HepG2 (cell line): Measurements from ENCODE around the gene RABEP2. TPM values are rescaled to one million over a fixed set of nuclear protein-coding genes. Genes with fewer than 3 reads are reported as not detected.
A peak's percentile ranks its signal among the peaks of the same experiment; 100 is the strongest.

Experiments
- ATAC-seq: fragments of 200-7000 bp; cut with Tn5 transposase; 3 replicates; pipeline ENCODE4 v1.9.1; 2020; ENCODE audit warnings: mild to moderate bottlenecking, moderate library complexity
- BruUV-seq: library from RNA; stranded (reverse); fragments of 400-500 nt; replicated peaks from 2 replicates; lab custom pipeline; 2021; lab: Mats Ljungman, UMichigan
- CTCF ChIA-PET: fragments of 300-600 bp; formaldehyde crosslinking; extraction: SDS; loops from one replicate; lab custom pipeline; 2021; ENCODE audit warnings: low total read pairs, inconsistent platforms, low intra/inter-chr PET ratio; lab: Yijun Ruan, JAX
- POLR2A ChIA-PET: fragments of 350-600 bp; sonication (Branson Sonifier 250); formaldehyde crosslinking; loops from one replicate; lab custom pipeline; 2020; ENCODE audit warnings: antibody characterized with exemption, inconsistent platforms; lab: Yijun Ruan, JAX
- DNase-seq: peaks from one replicate; pipeline ENCODE4 v3.0.0-alpha.2; 2015; ENCODE audit warnings: low spot score
- FAIRE-seq: peaks from 3 replicates; lab custom pipeline; 2011; peaks lifted over from hg19 to GRCh38; lab: Jason Lieb, UNC
- H2AFZ ChIP-seq: one replicate; pipeline ENCODE4 v1.6.1; 2011; ENCODE audit warnings: low read length, inconsistent platforms
- H3K27ac ChIP-seq: fragments of 300-600 bp; 3 replicates; pipeline ENCODE4 v1.8.0; 2011; ENCODE audit warnings: mixed run types, mild to moderate bottlenecking, mixed read lengths, low read length, inconsistent platforms; ENCODE audit not compliant: insufficient read depth; ENCODE audit errors: extremely low read length
- H3K27me3 ChIP-seq, 2 experiments: fragments of 200-600 bp in 1 of 2; 2 replicates in 1 of 2; 3 replicates in 1 of 2; pipeline versions ENCODE4 v1.6.0 to v1.8.0; 2011; ENCODE audit warnings: low read length in 2 of 2, mild to moderate bottlenecking in 2 of 2, moderate library complexity in 2 of 2, inconsistent platforms in 1 of 2; ENCODE audit not compliant: insufficient read depth in 2 of 2, control insufficient read depth in 1 of 2
- H3K36me3 ChIP-seq, 2 experiments: fragments of 200-600 bp in 1 of 2; replicated peaks in 1 of 2; 2 replicates in 1 of 2; 3 replicates in 1 of 2; pipeline versions ENCODE4 v1.5.1 to v1.8.0; 2011; ENCODE audit warnings: low read length in 2 of 2, inconsistent platforms in 1 of 2; ENCODE audit not compliant: insufficient read depth in 2 of 2, control insufficient read depth in 1 of 2
- H3K4me1 ChIP-seq: 2 replicates; pipeline ENCODE4 v1.5.1; 2012; ENCODE audit warnings: low read length, inconsistent platforms; ENCODE audit not compliant: insufficient read depth
- H3K4me2 ChIP-seq: 2 replicates; pipeline ENCODE4 v1.6.0; 2011; ENCODE audit warnings: low read depth, low read length, inconsistent platforms
- H3K4me3 ChIP-seq, 3 experiments: fragments of 200-600 bp in 1 of 3; sonication (generic), shearing (Covaris generic) in 1 of 3; replicated peaks in 1 of 3; 2 replicates each; pipeline ENCODE4 v1.5.1; 2011 to 2016; ENCODE audit warnings: low read length in 3 of 3, inconsistent platforms in 2 of 3, low read depth in 2 of 3, mild to moderate bottlenecking in 2 of 3, control low read depth in 1 of 3, mixed read lengths in 1 of 3; ENCODE audit not compliant: insufficient read depth in 1 of 3
- H3K79me2 ChIP-seq: one replicate; pipeline ENCODE4 v1.6.1; 2011; ENCODE audit warnings: low read length, inconsistent platforms; ENCODE audit not compliant: insufficient read depth
- H3K9ac ChIP-seq: 2 replicates; pipeline ENCODE4 v1.6.0; 2011; ENCODE audit warnings: mild to moderate bottlenecking, low read depth, low read length, inconsistent platforms; ENCODE audit not compliant: insufficient read depth
- H3K9me3 ChIP-seq: 2 replicates; pipeline ENCODE4 v1.5.1; 2012; ENCODE audit warnings: mild to moderate bottlenecking, low read length
- H4K20me1 ChIP-seq: 2 replicates; pipeline ENCODE4 v1.6.0; 2011; ENCODE audit warnings: inconsistent platforms, mild to moderate bottlenecking, low read length, moderate library complexity; ENCODE audit not compliant: insufficient read depth
- MED1 ChIP-seq: sonication (generic); formaldehyde crosslinking; IDR thresholded peaks from 2 replicates; pipeline ENCODE4 v1.4.0; 2020; ENCODE audit warnings: missing genetic modification reagents
- MED8 ChIP-seq: sonication (generic); formaldehyde crosslinking; IDR thresholded peaks from 2 replicates; pipeline ENCODE4 v1.8.1; 2023; ENCODE audit warnings: mild to moderate bottlenecking, missing genetic modification reagents; ENCODE audit not compliant: insufficient replicate concordance
- MTA1 ChIP-seq: sonication (generic); formaldehyde crosslinking; IDR thresholded peaks from 2 replicates; pipeline ENCODE4 v1.4.0; 2020; ENCODE audit warnings: missing genetic modification reagents, mild to moderate bottlenecking, borderline replicate concordance
- PBX3 ChIP-seq: sonication (generic); formaldehyde crosslinking; IDR thresholded peaks from 2 replicates; pipeline ENCODE4 v1.8.1; 2023; ENCODE audit warnings: missing genetic modification reagents, inconsistent platforms, borderline replicate concordance
- SNAI1 ChIP-seq: sonication (generic); formaldehyde crosslinking; IDR thresholded peaks from 2 replicates; pipeline ENCODE4 v1.5.0; 2020; ENCODE audit warnings: mild to moderate bottlenecking, missing genetic modification reagents, borderline replicate concordance
- SNAPC4 ChIP-seq: sonication (generic); formaldehyde crosslinking; IDR thresholded peaks from 2 replicates; pipeline ENCODE4 v1.4.0; 2020; ENCODE audit warnings: mild to moderate bottlenecking, missing genetic modification reagents
- ZMYM2 ChIP-seq: sonication (generic); formaldehyde crosslinking; IDR thresholded peaks from 2 replicates; pipeline ENCODE4 v1.8.0; 2022; ENCODE audit warnings: mild to moderate bottlenecking, missing genetic modification reagents
- ZNF10 ChIP-seq: sonication (generic); formaldehyde crosslinking; IDR thresholded peaks from 2 replicates; pipeline ENCODE4 v1.4.0; 2020; ENCODE audit warnings: mild to moderate bottlenecking, low read depth, missing genetic modification reagents, borderline replicate concordance
- ZNF580 ChIP-seq: IDR thresholded peaks from 2 replicates; pipeline ENCODE4 v1.6.1; 2016; ENCODE audit warnings: low read depth, borderline replicate concordance
- ZNF605 ChIP-seq: sonication (generic); formaldehyde crosslinking; IDR thresholded peaks from 2 replicates; pipeline ENCODE4 v1.8.0; 2022; ENCODE audit warnings: mild to moderate bottlenecking, missing genetic modification reagents
- ZNF644 ChIP-seq: IDR thresholded peaks from 2 replicates; pipeline ENCODE4 v1.6.1; 2016; ENCODE audit warnings: low read depth
- ZNF784 ChIP-seq: sonication (generic); formaldehyde crosslinking; IDR thresholded peaks from 2 replicates; pipeline ENCODE4 v1.5.1; 2020; ENCODE audit warnings: missing genetic modification reagents, mild to moderate bottlenecking, borderline replicate concordance
- WGBS: methylation state at CpG from one replicate; pipeline ENCODE4 v1.1.6; 2017; ENCODE audit warnings: low lambda C conversion rate; 5-methylcytosine and 5-hydroxymethylcytosine counted together
- in situ Hi-C: cut with HindIII; loops from 2 replicates; pipeline ENCODE4 v1.10.0; 2017; ENCODE audit warnings: low pct_unique_long_range_greater_than_20kb; ENCODE audit not compliant: extremely low pct_ligation_motif_present
- intact Hi-C: fragments of 100-400 bp; cut with micrococcal nuclease; formaldehyde crosslinking; loops from one replicate; pipeline ENCODE4 v1.10.0; 2022; ENCODE audit not compliant: unreplicated experiment
- polyA plus RNA-seq, 8 experiments: library from polyadenylated mRNA; depleted of rRNA in 3 of 8; stranded (reverse) in 7 of 8; unstranded in 1 of 8; fragments of >200 nt; fragmentation: Illumina TruSeq in 4 of 8; extraction: Trizol in 4 of 8; gene quantifications; 2 replicates each; pipeline versions ENCODE4 v1.2.1 to v1.2.3, GENCODE V29; 2011 to 2016; ENCODE audit warnings: low read depth in 4 of 8, missing spikeins in 1 of 8, mixed read lengths in 1 of 8; ENCODE audit not compliant: insufficient read depth in 1 of 8
- total RNA-seq, 5 experiments: library from RNA; depleted of rRNA; stranded (reverse); fragments of >200 nt; fragmentation: Illumina TruSeq; extraction: Trizol; gene quantifications; 2 replicates each; pipeline ENCODE4 v1.2.3, GENCODE V29; 2016; ENCODE audit warnings: low read depth in 1 of 5

RABEP2 gene
- total and polyA plus RNA-seq, 2 of the 13 experiments (the other 11 are each of a cell fraction or from before 2014, with no cell fraction given): 10.8 to 18.4 TPM

- H3K4me1 ChIP-seq: peaks cover 64% of the 10 kb centered on the region
- BruUV-seq: TSS peak; percentile 50
- H3K36me3 ChIP-seq: peaks cover 4 to 8% of the 10 kb centered on the region in 2 experiments; a peak in 3 of 5 replicates
- H3K4me2 ChIP-seq: peak overlapping the region; percentile 98
- ChIA-PET POLR2A (interaction anchor here (1.3 to 5.7 kb wide), 9 partner anchors 12 to 102 kb away, joined by 4 to 77 read pairs (median 19); partner anchors contain the start of genes ATXN2L, NFATC2IP, SH2B1 and TUFM), CTCF (interaction anchor here (3.9 kb wide), 1 partner anchor 22 kb away, joined by 8 read pairs; no protein-coding TSS in a partner anchor)
- in situ Hi-C loops: no loop called here
- peak; percentile 81 for DNase-seq
- peak overlapping the region; percentile 84 to 99 (median 87) for H3K4me3 ChIP-seq
- peak overlapping the region; percentile 89 for H3K27ac ChIP-seq
- H3K79me2 ChIP-seq: no peaks in the 10 kb centered on the region
- H2AFZ ChIP-seq: peak overlapping the region; percentile 73
- H3K27me3 ChIP-seq: no peaks in the 10 kb centered on the region
- H4K20me1 ChIP-seq: no peaks in the 10 kb centered on the region; the same call in 1 of the 2 replicates
- peak; percentile 80 for FAIRE-seq
- intact Hi-C loops: loop anchor here (1.0 to 2.0 kb wide), 2 partner anchors 13 to 21 kb away; no protein-coding TSS in a partner anchor
- peak overlapping the region; percentile 52 for H3K9ac ChIP-seq
- no peaks in the 10 kb centered on the region for H3K9me3 ChIP-seq
- 14% methylated on average over 13 of the region's 13 CpGs for WGBS
- ATAC-seq: peak; percentile 42
- TF ChIP-seq SNAI1 (no peak), ZNF784 (CRISPR knock-in tag) (no peak), ZNF605 (CRISPR knock-in tag) (no peak), MED1 (CRISPR knock-in tag) (peak; percentile 88), ZNF644 (CRISPR knock-in tag) (no peak), ZNF10 (CRISPR knock-in tag) (no peak), MED8 (CRISPR knock-in tag) (no peak), PBX3 (no peak), ZMYM2 (CRISPR knock-in tag) (no peak), ZNF580 (0 out of 2 replicates have a peak, but pooled peaks have one; percentile 13), MTA1 (CRISPR knock-in tag) (peak; percentile 69), SNAPC4 (CRISPR knock-in tag) (peak; percentile 90; the same call in 1 of the 2 replicates)
Measured at GRCh38 chr16:28923652-28924398, 1.2 kb downstream of the RABEP2 start.
